ENCODE data around the gene ZEB2.
"Not testable (repeated sequence)": the region's sequence is repeated elsewhere in the genome, so short reads cannot be mapped to it uniquely, and the experiment has no call there.

ZEB2 gene

GRCh38 chr2:144376460-144376859 is 143.5 kb downstream of the ZEB2 start:
- DNase-seq, result no peak

GRCh38 chr2:144374163-144374661 is 145.7 kb downstream of the ZEB2 start:
- DNase-seq, result no peak

- no peak for DNase-seq
Measured at GRCh38 chr2:144372410-144373080, 147.4 kb downstream of the ZEB2 start.

- DNase-seq, result peak; percentile 37
Measured at GRCh38 chr2:144370937-144371584, 148.9 kb downstream of the ZEB2 start.

GRCh38 chr2:144369416-144369815 is 150.5 kb downstream of the ZEB2 start:
- DNase-seq, result no peak

- DNase-seq, result no peak
Measured at GRCh38 chr2:144366825-144367429, 153.0 kb downstream of the ZEB2 start.

GRCh38 chr2:144364944-144365738 is 154.8 kb downstream of the ZEB2 start:
- no peak for DNase-seq

- not testable (repeated sequence) for DNase-seq
Measured at GRCh38 chr2:144364247-144364646, 155.7 kb downstream of the ZEB2 start.

- DNase-seq, result no peak
Measured at GRCh38 chr2:144362401-144362800, 157.5 kb downstream of the ZEB2 start.

- no peak for DNase-seq
Measured at GRCh38 chr2:144361742-144362141, 158.2 kb downstream of the ZEB2 start.

GRCh38 chr2:144359684-144360083 is 160.2 kb downstream of the ZEB2 start:
- no peak for DNase-seq

GRCh38 chr2:144358979-144359541 is 160.9 kb downstream of the ZEB2 start:
- no peak for DNase-seq

- DNase-seq, result no peak
Measured at GRCh38 chr2:144358374-144358964, 161.4 kb downstream of the ZEB2 start.

GRCh38 chr2:144357623-144358373 is 162.1 kb downstream of the ZEB2 start:
- peak; percentile 27 for DNase-seq

GRCh38 chr2:144356402-144356801 is 163.5 kb downstream of the ZEB2 start:
- no peak for DNase-seq

GRCh38 chr2:144354953-144355352 is 165.0 kb downstream of the ZEB2 start:
- DNase-seq, result no peak

- no peak for DNase-seq
Measured at GRCh38 chr2:144351687-144352086, 168.2 kb downstream of the ZEB2 start.

GRCh38 chr2:144350151-144350802 is 169.6 kb downstream of the ZEB2 start:
- DNase-seq, result no peak

GRCh38 chr2:144349674-144350073 is 170.2 kb downstream of the ZEB2 start:
- no peak for DNase-seq

- no peak for DNase-seq
Measured at GRCh38 chr2:144348846-144349245, 171.1 kb downstream of the ZEB2 start.

- DNase-seq, result no peak
Measured at GRCh38 chr2:144346229-144346628, 173.7 kb downstream of the ZEB2 start.
